H9 (cell line): Measurements from ENCODE around the gene TTC33. TPM values are rescaled to one million over a fixed set of nuclear protein-coding genes. Genes with fewer than 3 reads are reported as not detected.

ENCODE experiments used
- DNase-seq: peaks from one replicate; pipeline ENCODE4 v3.0.0-alpha.2; 2017
- H2AFZ ChIP-seq: one replicate; pipeline ENCODE4 v1.6.1; 2013; ENCODE audit warnings: mild to moderate bottlenecking, low read length, control low read depth, moderate library complexity
- H2AK5ac ChIP-seq: 2 replicates; pipeline ENCODE4 v1.6.1; 2013; ENCODE audit warnings: low read length, control low read depth, mixed read lengths; ENCODE audit not compliant: insufficient read length
- H2BK120ac ChIP-seq: one replicate; pipeline ENCODE4 v1.6.1; 2013; ENCODE audit warnings: low read depth, mild to moderate bottlenecking, low read length, control low read depth, inconsistent platforms; ENCODE audit not compliant: poor library complexity, severe bottlenecking
- H2BK12ac ChIP-seq: 2 replicates; pipeline ENCODE4 v1.6.1; 2013; ENCODE audit warnings: low read length, control low read depth, mixed read lengths, low read depth; ENCODE audit not compliant: insufficient read length
- H2BK15ac ChIP-seq: 2 replicates; pipeline ENCODE4 v1.6.1; 2013; ENCODE audit warnings: low read depth, low read length, control low read depth
- H2BK20ac ChIP-seq: one replicate; pipeline ENCODE4 v1.6.1; 2013; ENCODE audit warnings: low read depth, mild to moderate bottlenecking, low read length, control low read depth, inconsistent platforms; ENCODE audit not compliant: poor library complexity, severe bottlenecking
- H2BK5ac ChIP-seq: 2 replicates; pipeline ENCODE4 v1.6.1; 2013; ENCODE audit warnings: low read length, control low read depth, mixed read lengths; ENCODE audit not compliant: insufficient read length
- H3K14ac ChIP-seq: 2 replicates; pipeline ENCODE4 v1.6.1; 2013; ENCODE audit warnings: low read length, control low read depth; ENCODE audit not compliant: insufficient read depth
- H3K18ac ChIP-seq: 2 replicates; pipeline ENCODE4 v1.6.1; 2013; ENCODE audit warnings: low read depth, mild to moderate bottlenecking, mixed read lengths, low read length, control low read depth; ENCODE audit not compliant: insufficient read length
- H3K23ac ChIP-seq: 2 replicates; pipeline ENCODE4 v1.6.1; 2013; ENCODE audit warnings: low read length, control low read depth, mixed read lengths, low read depth; ENCODE audit not compliant: insufficient read length
- H3K23me2 ChIP-seq: 2 replicates; pipeline ENCODE4 v1.6.1; 2013; ENCODE audit warnings: low read depth, mild to moderate bottlenecking, mixed read lengths, low read length, control low read depth; ENCODE audit not compliant: insufficient read length, poor library complexity, severe bottlenecking
- H3K27ac ChIP-seq: 2 replicates; pipeline ENCODE4 v1.5.1; 2013; ENCODE audit warnings: low read length, control low read depth, mixed read lengths, low read depth; ENCODE audit not compliant: insufficient read length
- H3K27me3 ChIP-seq: 2 replicates; pipeline ENCODE4 v1.6.1; 2013; ENCODE audit warnings: low read length, control low read depth, inconsistent platforms; ENCODE audit not compliant: insufficient read depth
- H3K4ac ChIP-seq: 2 replicates; pipeline ENCODE4 v1.6.1; 2013; ENCODE audit warnings: low read depth, mild to moderate bottlenecking, control low read depth, inconsistent platforms, low read length, moderate library complexity
- H3K4me1 ChIP-seq: 2 replicates; pipeline ENCODE4 v1.6.1; 2013; ENCODE audit warnings: low read length, control low read depth, inconsistent platforms; ENCODE audit not compliant: insufficient read depth
- H3K4me2 ChIP-seq: 2 replicates; pipeline ENCODE4 v1.6.1; 2013; ENCODE audit warnings: low read length, control low read depth, mixed read lengths; ENCODE audit not compliant: insufficient read length, insufficient read depth
- H3K56ac ChIP-seq: 2 replicates; pipeline ENCODE4 v1.6.1; 2013; ENCODE audit warnings: low read depth, mild to moderate bottlenecking, mixed read lengths, low read length, control low read depth; ENCODE audit not compliant: insufficient read length
- H3K79me1 ChIP-seq: 2 replicates; pipeline ENCODE4 v1.6.1; 2013; ENCODE audit warnings: low read depth, mild to moderate bottlenecking, moderate library complexity, low read length, control low read depth, inconsistent platforms; ENCODE audit not compliant: insufficient read depth, poor library complexity, severe bottlenecking
- H3K79me2 ChIP-seq: 2 replicates; pipeline ENCODE4 v1.6.1; 2013; ENCODE audit warnings: low read length, control low read depth, inconsistent platforms; ENCODE audit not compliant: insufficient read depth
- H3K9ac ChIP-seq: 2 replicates; pipeline ENCODE4 v1.6.1; 2013; ENCODE audit warnings: low read length, control low read depth, mixed read lengths; ENCODE audit not compliant: insufficient read length; ENCODE audit errors: extremely low read depth
- H3K9me3 ChIP-seq: one replicate; pipeline ENCODE4 v1.6.1; 2013; ENCODE audit warnings: low read depth, low read length, inconsistent platforms; ENCODE audit not compliant: control insufficient read depth
- H3T11ph ChIP-seq: one replicate; pipeline ENCODE4 v1.6.1; 2013; ENCODE audit warnings: mild to moderate bottlenecking, low read length, control low read depth, inconsistent platforms
- H4K20me1 ChIP-seq: one replicate; pipeline ENCODE4 v1.6.1; 2013; ENCODE audit not compliant: control insufficient read depth, insufficient read length, insufficient read depth
- H4K5ac ChIP-seq: 2 replicates; pipeline ENCODE4 v1.6.1; 2013; ENCODE audit warnings: low read depth, mild to moderate bottlenecking, mixed read lengths, low read length, control low read depth; ENCODE audit not compliant: insufficient read length
- H4K8ac ChIP-seq: replicated peaks from 2 replicates; pipeline ENCODE4 v1.6.1; 2013; ENCODE audit warnings: low read length, control low read depth, mixed read lengths, low read depth; ENCODE audit not compliant: insufficient read length
- H4K91ac ChIP-seq: 2 replicates; pipeline ENCODE4 v1.6.1; 2013; ENCODE audit warnings: low read depth, mild to moderate bottlenecking, moderate library complexity, mixed read lengths, low read length, control low read depth; ENCODE audit not compliant: insufficient read length
- H3K27ac Mint-ChIP-seq, 3 experiments: 2 replicates in 2 of 3; 3 replicates in 1 of 3; pipeline ENCODE4 v1.8.0; 2020 to 2021; ENCODE audit warnings: mixed read lengths in 3 of 3, mild to moderate bottlenecking in 1 of 3, moderate library complexity in 1 of 3
- H3K27me3 Mint-ChIP-seq: 2 replicates; pipeline ENCODE4 v1.8.0; 2021; ENCODE audit warnings: low read depth, mild to moderate bottlenecking, moderate library complexity, mixed read lengths
- H3K36me3 Mint-ChIP-seq, 3 experiments: 2 replicates in 2 of 3; 3 replicates in 1 of 3; pipeline ENCODE4 v1.8.0; 2020 to 2021; ENCODE audit warnings: low read depth in 3 of 3, mixed read lengths in 3 of 3; ENCODE audit not compliant: insufficient read depth in 1 of 3
- H3K4me1 Mint-ChIP-seq, 2 experiments: 2 replicates each; pipeline ENCODE4 v1.8.0; 2020; ENCODE audit warnings: mixed read lengths in 2 of 2
- H3K4me3 Mint-ChIP-seq, 2 experiments: 2 replicates in 1 of 2; 3 replicates in 1 of 2; pipeline ENCODE4 v1.8.0; 2020 to 2021; ENCODE audit warnings: mild to moderate bottlenecking in 2 of 2, mixed read lengths in 2 of 2, moderate library complexity in 1 of 2
- H3K9me3 Mint-ChIP-seq, 2 experiments: 2 replicates in 1 of 2; 3 replicates in 1 of 2; pipeline ENCODE4 v1.8.0; 2020; ENCODE audit warnings: mild to moderate bottlenecking in 2 of 2, mixed read lengths in 2 of 2, moderate library complexity in 1 of 2
- CTCF ChIP-seq: fragments of 200-600 bp; sonication (generic); conservative IDR thresholded peaks from 3 replicates; pipeline ENCODE4 v1.8.0; 2021; ENCODE audit warnings: antibody characterized with exemption, mild to moderate bottlenecking
- WGBS: extraction: QIAGEN DNeasy Blood & Tissue Kit; methylation state at CpG from one replicate; pipeline ENCODE4 v1.1.7; 2013; ENCODE audit warnings: missing lambda C conversion rate, low lambda C conversion rate, mixed read lengths; ENCODE audit not compliant: insufficient read length; ENCODE audit errors: extremely low coverage; 5-methylcytosine and 5-hydroxymethylcytosine counted together
- total RNA-seq: library from RNA; stranded (reverse); gene quantifications from 2 replicates; pipeline ENCODE4 v1.2.1, GENCODE V29; 2021

The TTC33 gene
- total RNA-seq, 1 experiment from 2014 or later: 7.3 TPM

- DNase-seq: no peak
- Histone ChIP-seq H3K18ac (no peak overlapping the region), H2AK5ac (no peak overlapping the region), H2BK15ac (no peak overlapping the region), H3K9ac (no peak overlapping the region), H3K23ac (no peak overlapping the region), H3K56ac (no peak overlapping the region), H3K27me3 (no peaks in the 10 kb centered on the region), H2BK20ac (no peak overlapping the region), H2BK120ac (no peak overlapping the region), H3K23me2 (no peaks in the 10 kb centered on the region), H3T11ph (no peak overlapping the region), H3K14ac (no peak overlapping the region), H2BK5ac (no peak overlapping the region), H4K20me1 (no peaks in the 10 kb centered on the region), H2BK12ac (no peak overlapping the region), H3K9me3 (no peaks in the 10 kb centered on the region), H4K5ac (no peak overlapping the region), H4K8ac (no peak overlapping the region), H2AFZ (no peak overlapping the region), H4K91ac (no peak overlapping the region), H3K27ac (no peak overlapping the region), H3K4ac (no peak overlapping the region), H3K4me1 (no peaks in the 10 kb centered on the region), H3K79me1 (no peaks in the 10 kb centered on the region), H3K79me2 (no peaks in the 10 kb centered on the region), H3K4me2 (no peak overlapping the region)
- no CpG with 5 or more reads among the region's 2 CpGs for WGBS
- H3K9me3 Mint-ChIP-seq: no peaks in the 10 kb centered on the region
- no peaks in the 10 kb centered on the region for H3K36me3 Mint-ChIP-seq
- H3K27me3 Mint-ChIP-seq: peaks cover 3% of the 10 kb centered on the region; the same call in 1 of the 2 replicates
- H3K27ac Mint-ChIP-seq: no peak overlapping the region
- H3K4me3 Mint-ChIP-seq: no peak overlapping the region
- H3K4me1 Mint-ChIP-seq: no peaks in the 10 kb centered on the region
- TF ChIP-seq CTCF: no peak
Observed at GRCh38 chr5:40655138-40655537, 100.6 kb downstream of the TTC33 start.
